Activated T-cell treated with anti-CD3 and anti-CD28 coated beads, Interleukin-2, amount 50 U/mL, for 4 hours (primary cell): ENCODE results near the gene CYP4A22. TPM values are rescaled to one million over a fixed set of nuclear protein-coding genes. Genes with fewer than 3 reads are reported as not detected.

Source experiments
- ATAC-seq, 2 donors: fragments of 200-7000 bp; cut with Tn5 transposase; one replicate each; pipeline ENCODE4 v1.10.0; 2021
- DNase-seq: peaks from one replicate; pipeline ENCODE4 v3.0.0-alpha.2; 2020
- H3K27me3 Mint-ChIP-seq: one replicate; pipeline ENCODE4 v1.8.0; 2021; ENCODE audit warnings: low read depth, mixed read lengths
- H3K36me3 Mint-ChIP-seq: one replicate; pipeline ENCODE4 v1.8.0; 2022; ENCODE audit warnings: mixed read lengths; ENCODE audit not compliant: insufficient read depth
- H3K4me1 Mint-ChIP-seq: one replicate; pipeline ENCODE4 v1.8.0; 2021; ENCODE audit warnings: low read depth, mixed read lengths
- H3K4me3 Mint-ChIP-seq: one replicate; pipeline ENCODE4 v1.8.0; 2021; ENCODE audit warnings: mild to moderate bottlenecking, moderate library complexity, mixed read lengths
- H3K9me3 Mint-ChIP-seq: one replicate; pipeline ENCODE4 v1.8.0; 2021; ENCODE audit warnings: mixed read lengths
- total RNA-seq, 3 donors: library from RNA; stranded (reverse); gene quantifications; one replicate each; pipeline ENCODE4 v1.2.1, GENCODE V29; 2021

CYP4A22 gene
- total RNA-seq, 3 donors from 2014 or later: not detected

DNA sequence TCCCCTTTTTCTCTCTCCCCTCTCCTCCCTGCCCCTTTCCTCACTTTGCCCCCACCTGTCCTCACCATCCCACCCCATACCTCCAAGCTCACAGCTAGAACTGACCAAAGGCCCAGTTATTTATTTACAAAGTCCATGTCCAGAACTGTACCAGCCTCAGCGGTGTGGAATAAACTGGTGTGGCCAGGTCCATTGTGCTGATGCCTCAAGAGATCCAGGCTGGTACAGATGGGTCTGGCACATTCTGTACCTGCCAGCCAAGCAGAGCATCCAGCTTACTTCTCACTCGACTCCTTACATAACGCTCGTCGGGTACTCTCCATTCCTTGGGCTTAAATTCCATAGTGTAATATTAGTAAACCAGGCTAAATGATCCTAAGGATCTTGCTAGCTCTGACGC, 40.8 kb downstream of the CYP4A22 start:
- H3K4me3 Mint-ChIP-seq: no peak overlapping the region

DNA sequence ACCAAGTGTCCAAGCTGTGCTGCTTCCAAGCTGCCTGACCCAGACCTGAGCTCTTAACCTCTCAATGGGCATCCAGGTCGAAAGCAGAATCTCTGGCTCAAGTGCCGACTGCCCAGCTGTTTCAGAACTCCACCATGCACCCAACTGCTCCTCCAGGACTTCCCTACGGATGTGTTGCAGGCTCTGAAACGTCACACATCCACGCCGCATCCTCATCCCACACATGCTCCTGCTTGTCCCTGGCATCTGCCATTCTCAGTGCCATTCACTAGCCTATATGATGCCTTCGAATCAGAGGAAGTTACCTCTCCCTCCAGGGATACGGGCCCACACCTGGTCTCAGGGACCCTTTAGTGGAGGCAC, 41.4 kb downstream of the CYP4A22 start:
- Mint-ChIP-seq H3K36me3 (no peaks in the 10 kb centered on the region), H3K9me3 (no peaks in the 10 kb centered on the region), H3K27me3 (peaks cover 52% of the 10 kb centered on the region), H3K4me1 (peaks cover 8% of the 10 kb centered on the region), H3K4me3 (no peak overlapping the region)
- no peak for DNase-seq
- no peak for ATAC-seq

More for the DNA sequence above, 40.8 kb downstream of the CYP4A22 start:
- ATAC-seq (no peak), DNase-seq (no peak)
- Mint-ChIP-seq H3K36me3 (no peaks in the 10 kb centered on the region), H3K27me3 (peaks cover 46% of the 10 kb centered on the region), H3K4me1 (peaks cover 8% of the 10 kb centered on the region), H3K9me3 (no peaks in the 10 kb centered on the region)

DNA sequence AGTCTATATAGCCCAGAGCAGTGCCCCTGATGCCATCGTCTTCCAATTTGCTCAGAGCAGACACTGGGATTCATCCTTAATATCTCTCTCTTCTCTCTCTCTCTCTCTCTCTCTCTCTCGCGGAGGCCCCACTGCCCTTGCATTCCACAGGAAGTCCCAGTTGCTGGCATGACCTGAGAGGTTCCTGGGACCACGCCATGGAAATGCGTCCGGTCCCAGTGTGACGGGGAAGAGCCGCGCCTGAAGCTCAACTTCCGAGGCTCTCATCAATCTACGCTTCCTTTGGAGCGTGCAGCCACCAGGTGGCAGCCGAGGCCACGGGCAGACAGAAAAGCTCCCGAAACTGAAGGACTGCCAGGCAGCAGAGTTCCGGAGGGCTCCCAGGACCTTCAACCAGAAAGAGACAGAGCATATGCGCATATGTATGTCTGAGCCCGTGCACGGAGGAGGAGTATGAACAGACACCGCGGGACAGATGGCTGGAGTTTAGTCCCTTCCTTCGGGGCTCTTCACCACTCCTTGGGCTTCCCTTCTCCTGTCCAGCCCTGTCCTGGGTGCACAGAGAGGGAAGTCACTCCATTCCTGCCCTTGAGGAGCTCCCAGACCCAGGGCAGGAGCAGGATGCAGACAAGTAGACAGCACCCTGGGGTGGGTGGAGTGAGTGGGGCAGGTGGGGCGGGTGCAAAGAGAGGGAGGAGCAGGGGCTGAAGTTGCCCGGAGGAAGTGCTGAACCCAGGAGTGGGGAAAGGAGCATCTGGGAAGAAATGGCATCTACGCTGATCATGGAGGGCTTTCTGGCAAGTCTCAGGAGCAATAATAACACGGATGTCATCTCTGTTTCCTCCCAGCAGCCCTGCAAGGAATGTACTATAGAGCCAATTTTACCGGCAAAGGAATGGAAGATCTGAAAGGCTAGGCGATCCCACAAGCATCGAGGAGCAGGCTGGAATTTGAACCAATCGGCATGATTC, 42.1 kb downstream of the CYP4A22 start:
- Mint-ChIP-seq H3K4me1 (peaks cover 8% of the 10 kb centered on the region), H3K4me3 (peak overlapping the region; percentile 75), H3K9me3 (no peaks in the 10 kb centered on the region), H3K36me3 (no peaks in the 10 kb centered on the region), H3K27me3 (peaks cover 49% of the 10 kb centered on the region)
- ATAC-seq (peak; percentile 84), DNase-seq (peak; percentile 55)

DNA sequence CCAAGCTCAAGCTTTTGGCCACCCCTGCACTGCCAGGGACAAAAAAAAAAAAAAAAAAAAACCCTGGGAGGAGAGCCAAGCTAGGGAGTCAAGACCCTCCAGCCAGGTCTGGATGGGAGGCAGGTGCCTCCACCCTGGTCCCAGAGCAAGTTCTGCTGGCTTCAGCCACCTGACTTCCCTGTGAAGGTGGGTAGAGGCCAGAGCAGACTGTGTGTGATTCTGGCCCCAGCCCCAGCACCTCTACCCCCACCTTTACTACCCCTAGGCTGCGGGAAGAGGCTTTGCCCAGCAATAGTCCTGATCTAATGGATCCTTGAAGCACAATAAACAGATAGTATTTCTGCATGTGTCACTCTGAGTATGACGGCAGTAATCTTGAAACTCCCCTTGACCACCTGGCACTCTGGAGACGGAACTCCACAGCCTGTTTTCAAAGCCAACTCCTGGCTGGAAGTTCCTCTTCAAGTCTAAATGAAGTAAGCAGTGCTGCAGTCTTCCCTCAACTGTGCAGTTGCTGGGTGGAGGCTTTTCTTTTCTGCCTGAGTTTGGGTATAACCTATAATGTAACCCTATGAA, 42.8 kb downstream of the CYP4A22 start:
- no peak overlapping the region for H3K4me3 Mint-ChIP-seq
- H3K27me3 Mint-ChIP-seq: peaks cover 47% of the 10 kb centered on the region
- no peak for ATAC-seq

GRCh38 chr1:47180603-47181094, 43.4 kb downstream of the CYP4A22 start:
- Mint-ChIP-seq H3K9me3 (no peaks in the 10 kb centered on the region), H3K27me3 (peaks cover 43% of the 10 kb centered on the region), H3K36me3 (no peaks in the 10 kb centered on the region), H3K4me1 (peaks cover 8% of the 10 kb centered on the region), H3K4me3 (no peak overlapping the region)
- ATAC-seq (no peak), DNase-seq (no peak)

More for the DNA sequence above, 42.8 kb downstream of the CYP4A22 start:
- Mint-ChIP-seq H3K4me1 (peaks cover 8% of the 10 kb centered on the region), H3K9me3 (no peaks in the 10 kb centered on the region), H3K36me3 (no peaks in the 10 kb centered on the region)
- no peak for DNase-seq

GRCh38 chr1:47181095-47181954, 44.1 kb downstream of the CYP4A22 start:
- Mint-ChIP-seq H3K4me3 (no peak overlapping the region), H3K4me1 (peaks cover 8% of the 10 kb centered on the region), H3K9me3 (no peaks in the 10 kb centered on the region), H3K27me3 (peaks cover 39% of the 10 kb centered on the region), H3K36me3 (no peaks in the 10 kb centered on the region)
- ATAC-seq (no peak), DNase-seq (no peak)

DNA sequence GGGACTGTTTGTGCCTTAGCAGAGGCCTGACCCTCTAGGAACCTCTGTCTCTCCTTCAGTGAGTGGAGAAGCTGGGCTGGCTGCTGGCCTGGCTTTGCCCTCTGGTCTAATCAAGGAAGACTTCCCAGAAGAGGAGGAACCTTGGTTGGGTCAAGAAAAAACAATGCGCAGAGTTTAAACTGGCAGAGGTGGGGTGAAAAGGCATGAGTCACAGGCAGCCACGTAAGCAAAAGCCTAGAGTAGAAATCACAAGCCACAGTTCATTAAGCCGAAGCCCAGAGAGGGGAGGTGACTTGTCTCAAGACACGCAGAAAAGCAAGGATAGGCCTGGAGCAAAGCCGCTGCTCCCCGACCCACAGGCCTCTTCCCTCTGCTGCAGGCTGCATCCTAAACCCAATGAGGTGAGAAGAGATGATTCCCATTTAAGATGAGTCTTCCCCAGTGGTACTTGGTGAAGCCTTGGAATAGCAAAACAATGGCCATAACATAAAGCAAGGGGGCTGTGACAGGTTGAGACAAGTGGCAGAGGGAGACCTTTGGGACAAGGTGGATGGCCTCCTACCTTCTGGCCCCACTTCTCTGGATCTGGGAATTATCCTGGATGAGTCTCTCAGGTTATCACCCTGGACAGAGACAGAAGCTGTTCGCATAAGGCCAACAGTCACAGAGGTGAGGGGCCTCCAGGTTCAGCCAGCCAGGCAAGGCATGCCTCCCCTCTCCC, 44.9 kb downstream of the CYP4A22 start:
- ATAC-seq (no peak), DNase-seq (no peak)
- peaks cover 39% of the 10 kb centered on the region for H3K27me3 Mint-ChIP-seq
- peaks cover 8% of the 10 kb centered on the region for H3K4me1 Mint-ChIP-seq
- H3K4me3 Mint-ChIP-seq: no peak overlapping the region
- no peaks in the 10 kb centered on the region for H3K36me3 Mint-ChIP-seq
- no peaks in the 10 kb centered on the region for H3K9me3 Mint-ChIP-seq

GRCh38 chr1:47182676-47183235, 45.5 kb downstream of the CYP4A22 start:
- no peak overlapping the region for H3K4me3 Mint-ChIP-seq
- peaks cover 39% of the 10 kb centered on the region for H3K27me3 Mint-ChIP-seq
- peaks cover 8% of the 10 kb centered on the region for H3K4me1 Mint-ChIP-seq
- ATAC-seq: no peak
- DNase-seq: no peak
- no peaks in the 10 kb centered on the region for H3K36me3 Mint-ChIP-seq
- H3K9me3 Mint-ChIP-seq: no peaks in the 10 kb centered on the region

DNA sequence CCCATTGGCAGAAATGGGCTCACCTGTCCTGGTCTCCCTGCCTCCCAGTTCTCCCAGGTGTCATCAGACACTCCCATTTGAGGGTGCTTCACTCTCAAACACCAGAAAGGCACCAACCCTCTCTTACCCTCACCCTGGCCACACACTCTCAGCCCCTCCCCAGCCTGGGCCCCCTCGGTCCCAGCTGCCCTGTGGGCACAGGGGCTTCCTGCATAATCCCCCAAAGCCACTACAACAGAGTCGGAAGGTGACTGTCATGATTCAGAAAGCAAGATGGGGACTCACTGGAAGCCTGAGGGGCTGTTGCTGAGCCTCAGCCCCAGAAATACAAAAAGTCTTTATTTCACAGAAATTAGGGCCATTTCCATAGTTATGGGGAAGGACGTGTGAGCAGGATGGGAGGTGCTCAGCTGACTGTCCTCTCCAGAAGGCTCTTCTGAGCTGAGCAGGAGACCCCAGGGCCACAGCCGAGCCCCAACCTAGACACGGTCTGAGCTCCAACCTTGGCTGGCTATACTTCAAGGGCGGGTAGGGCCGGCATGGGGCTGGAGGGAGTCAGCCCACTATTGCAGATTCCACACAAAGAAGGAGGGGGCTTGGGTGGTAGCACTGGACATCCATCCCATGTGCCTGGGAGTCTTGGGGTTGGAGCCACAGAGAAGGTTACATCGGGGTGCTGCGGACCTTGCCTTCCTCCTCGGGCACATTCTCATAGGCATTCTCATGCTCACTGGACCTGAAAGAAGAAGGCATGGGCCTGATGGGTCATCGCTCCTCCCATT, 46.3 kb downstream of the CYP4A22 start:
- Mint-ChIP-seq H3K27me3 (peaks cover 39% of the 10 kb centered on the region), H3K4me1 (peaks cover 8% of the 10 kb centered on the region), H3K36me3 (no peaks in the 10 kb centered on the region), H3K4me3 (no peak overlapping the region), H3K9me3 (no peaks in the 10 kb centered on the region)
- no peak for DNase-seq
- no peak for ATAC-seq

DNA sequence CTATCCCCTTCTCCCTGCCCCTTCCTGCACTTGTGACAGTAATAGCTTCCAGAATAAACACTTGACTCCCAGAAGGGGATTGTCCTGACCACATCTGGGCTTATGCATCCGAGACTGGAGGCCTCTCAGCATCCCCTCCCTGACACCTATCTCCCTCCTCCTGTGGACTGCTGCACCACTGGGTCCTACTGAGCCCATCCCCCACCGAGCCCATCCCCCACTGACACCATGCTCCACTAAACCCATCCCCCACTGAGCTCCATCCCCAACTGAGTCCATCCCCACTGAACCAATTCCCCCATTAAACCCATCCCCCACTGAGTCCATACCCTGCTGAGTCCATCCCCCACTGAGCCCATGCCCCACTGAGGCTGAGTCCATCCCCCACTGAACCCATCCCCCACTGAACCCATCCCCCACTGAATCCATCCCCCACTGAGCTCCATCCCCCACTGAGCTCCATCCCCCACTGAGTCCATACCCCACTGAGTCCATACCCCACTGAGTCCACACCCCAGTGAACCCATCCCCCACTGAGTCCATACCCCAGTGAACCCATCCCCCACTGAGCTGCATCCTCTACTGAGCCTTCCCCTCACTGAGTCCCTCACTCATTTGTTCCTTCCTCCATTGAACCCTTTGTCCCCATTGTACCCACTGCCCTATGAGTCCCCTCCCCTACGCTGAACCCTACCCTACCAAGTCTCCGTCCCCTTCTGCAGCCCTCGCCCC, 47.0 kb downstream of the CYP4A22 start:
- H3K27me3 Mint-ChIP-seq: peaks cover 34% of the 10 kb centered on the region
- H3K9me3 Mint-ChIP-seq: no peaks in the 10 kb centered on the region
- H3K4me1 Mint-ChIP-seq: peaks cover 4% of the 10 kb centered on the region
- H3K4me3 Mint-ChIP-seq: no peak overlapping the region
- no peak for ATAC-seq
- DNase-seq: no peak
- no peaks in the 10 kb centered on the region for H3K36me3 Mint-ChIP-seq

DNA sequence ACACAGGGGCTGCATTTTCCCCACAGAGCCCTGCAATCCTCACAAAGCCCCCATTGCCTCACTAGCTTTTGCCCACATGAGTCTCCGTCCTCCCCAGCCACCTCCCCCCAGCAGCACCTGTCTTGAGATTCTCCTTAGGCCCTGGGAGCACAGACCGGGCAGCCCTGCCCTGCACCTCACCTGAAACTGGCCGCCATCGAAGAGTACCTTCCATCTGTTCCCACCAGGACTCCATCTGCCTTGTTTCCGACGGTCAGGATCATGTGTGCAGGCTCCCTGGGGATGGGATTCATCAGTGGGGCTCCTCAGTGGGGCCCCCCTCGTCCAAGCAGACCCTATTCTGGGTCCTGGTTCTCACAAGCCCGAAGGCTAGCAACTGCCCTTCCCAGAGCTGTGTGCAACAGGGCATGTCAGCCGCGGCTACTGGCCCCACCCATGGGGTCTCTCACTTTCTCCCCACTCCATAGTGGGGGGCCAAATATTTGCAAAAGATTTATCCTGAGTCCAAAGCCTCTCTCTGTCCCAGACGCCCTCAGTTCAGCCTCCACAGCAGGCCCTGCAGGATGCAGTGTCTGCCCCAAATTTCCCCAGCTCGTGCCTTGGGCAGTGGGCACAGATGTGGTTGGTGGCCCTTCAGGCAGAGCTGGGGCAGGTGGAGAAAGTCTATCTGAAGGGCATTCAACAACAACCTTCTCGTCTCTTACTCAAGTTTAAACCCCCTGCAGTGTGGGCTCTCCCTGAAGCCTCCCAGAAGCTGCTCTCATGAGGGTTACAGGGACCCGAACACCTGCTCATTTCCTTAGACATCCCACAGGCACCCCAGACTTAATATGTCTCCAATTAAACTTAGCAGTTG, 47.8 kb downstream of the CYP4A22 start:
- no peak for ATAC-seq
- DNase-seq: no peak
- peaks cover 29% of the 10 kb centered on the region for H3K27me3 Mint-ChIP-seq
- H3K4me3 Mint-ChIP-seq: no peak overlapping the region
- H3K4me1 Mint-ChIP-seq: no peaks in the 10 kb centered on the region
- no peaks in the 10 kb centered on the region for H3K36me3 Mint-ChIP-seq
- H3K9me3 Mint-ChIP-seq: no peaks in the 10 kb centered on the region
